DND-41 (cell line): ENCODE measurements around the gene SCAPER.

ENCODE experiments used
- EZH2 ChIP-seq: IDR thresholded peaks from 3 replicates; pipeline ENCODE4 v1.6.1; 2012; ENCODE audit warnings: borderline replicate concordance, low read depth, mild to moderate bottlenecking, moderate library complexity, low read length, inconsistent platforms; ENCODE audit not compliant: severe bottlenecking
- TF ChIP-seq, protein P1 (sequence below): IDR thresholded peaks from 2 replicates; pipeline ENCODE4 v1.5.1; 2012; ENCODE audit warnings: borderline replicate concordance, low read length, moderate library complexity, mild to moderate bottlenecking; ENCODE audit not compliant: poor library complexity, severe bottlenecking; ENCODE audit errors: extremely low read depth

GRCh38 chr15:76793162-76793561, 112.0 kb downstream of the SCAPER start:
- TF ChIP-seq, protein P1, sequence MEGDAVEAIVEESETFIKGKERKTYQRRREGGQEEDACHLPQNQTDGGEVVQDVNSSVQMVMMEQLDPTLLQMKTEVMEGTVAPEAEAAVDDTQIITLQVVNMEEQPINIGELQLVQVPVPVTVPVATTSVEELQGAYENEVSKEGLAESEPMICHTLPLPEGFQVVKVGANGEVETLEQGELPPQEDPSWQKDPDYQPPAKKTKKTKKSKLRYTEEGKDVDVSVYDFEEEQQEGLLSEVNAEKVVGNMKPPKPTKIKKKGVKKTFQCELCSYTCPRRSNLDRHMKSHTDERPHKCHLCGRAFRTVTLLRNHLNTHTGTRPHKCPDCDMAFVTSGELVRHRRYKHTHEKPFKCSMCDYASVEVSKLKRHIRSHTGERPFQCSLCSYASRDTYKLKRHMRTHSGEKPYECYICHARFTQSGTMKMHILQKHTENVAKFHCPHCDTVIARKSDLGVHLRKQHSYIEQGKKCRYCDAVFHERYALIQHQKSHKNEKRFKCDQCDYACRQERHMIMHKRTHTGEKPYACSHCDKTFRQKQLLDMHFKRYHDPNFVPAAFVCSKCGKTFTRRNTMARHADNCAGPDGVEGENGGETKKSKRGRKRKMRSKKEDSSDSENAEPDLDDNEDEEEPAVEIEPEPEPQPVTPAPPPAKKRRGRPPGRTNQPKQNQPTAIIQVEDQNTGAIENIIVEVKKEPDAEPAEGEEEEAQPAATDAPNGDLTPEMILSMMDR: no peak
- no peak for TF ChIP-seq EZH2
